Measurements from ENCODE around the gene ARHGAP22.

The ARHGAP22 gene

DNA sequence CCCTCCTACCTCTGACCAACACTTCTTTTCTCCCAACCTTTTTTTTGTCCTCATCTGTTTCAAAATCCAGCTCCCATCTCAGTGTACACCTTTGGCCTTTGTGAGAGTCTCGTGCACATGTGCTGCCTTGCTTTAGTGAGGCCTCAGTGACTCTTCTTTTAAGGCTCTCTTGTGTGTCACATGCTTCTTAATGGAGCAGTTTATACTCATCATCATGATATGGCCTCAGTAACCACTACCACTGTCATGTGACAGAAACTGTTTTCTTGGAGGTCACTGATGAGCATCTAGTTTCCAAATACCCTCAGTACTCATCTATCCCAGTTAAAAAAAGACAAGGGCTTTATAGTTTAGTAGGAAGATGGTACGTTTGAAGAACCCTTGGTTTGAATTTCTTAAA is 8.1 kb upstream of the ARHGAP22 start:
- H3K36me3 ChIP-seq (replicated peaks; ENCODE audit: insufficient read depth, low read length), result no peaks in the 10 kb centered on the region
- TF ChIP-seq EZH2 (optimal IDR thresholded peaks at IDR 0.05; ENCODE audit: low read depth, low read length) (no peak), EZH2phosphoT487 (IDR thresholded peaks at IDR 0.05; ENCODE audit: low read length) (no peak)
- TF ChIP-seq, protein P1, sequence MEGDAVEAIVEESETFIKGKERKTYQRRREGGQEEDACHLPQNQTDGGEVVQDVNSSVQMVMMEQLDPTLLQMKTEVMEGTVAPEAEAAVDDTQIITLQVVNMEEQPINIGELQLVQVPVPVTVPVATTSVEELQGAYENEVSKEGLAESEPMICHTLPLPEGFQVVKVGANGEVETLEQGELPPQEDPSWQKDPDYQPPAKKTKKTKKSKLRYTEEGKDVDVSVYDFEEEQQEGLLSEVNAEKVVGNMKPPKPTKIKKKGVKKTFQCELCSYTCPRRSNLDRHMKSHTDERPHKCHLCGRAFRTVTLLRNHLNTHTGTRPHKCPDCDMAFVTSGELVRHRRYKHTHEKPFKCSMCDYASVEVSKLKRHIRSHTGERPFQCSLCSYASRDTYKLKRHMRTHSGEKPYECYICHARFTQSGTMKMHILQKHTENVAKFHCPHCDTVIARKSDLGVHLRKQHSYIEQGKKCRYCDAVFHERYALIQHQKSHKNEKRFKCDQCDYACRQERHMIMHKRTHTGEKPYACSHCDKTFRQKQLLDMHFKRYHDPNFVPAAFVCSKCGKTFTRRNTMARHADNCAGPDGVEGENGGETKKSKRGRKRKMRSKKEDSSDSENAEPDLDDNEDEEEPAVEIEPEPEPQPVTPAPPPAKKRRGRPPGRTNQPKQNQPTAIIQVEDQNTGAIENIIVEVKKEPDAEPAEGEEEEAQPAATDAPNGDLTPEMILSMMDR (IDR thresholded peaks at IDR 0.05; ENCODE audit: low read length), result no peak

DNA sequence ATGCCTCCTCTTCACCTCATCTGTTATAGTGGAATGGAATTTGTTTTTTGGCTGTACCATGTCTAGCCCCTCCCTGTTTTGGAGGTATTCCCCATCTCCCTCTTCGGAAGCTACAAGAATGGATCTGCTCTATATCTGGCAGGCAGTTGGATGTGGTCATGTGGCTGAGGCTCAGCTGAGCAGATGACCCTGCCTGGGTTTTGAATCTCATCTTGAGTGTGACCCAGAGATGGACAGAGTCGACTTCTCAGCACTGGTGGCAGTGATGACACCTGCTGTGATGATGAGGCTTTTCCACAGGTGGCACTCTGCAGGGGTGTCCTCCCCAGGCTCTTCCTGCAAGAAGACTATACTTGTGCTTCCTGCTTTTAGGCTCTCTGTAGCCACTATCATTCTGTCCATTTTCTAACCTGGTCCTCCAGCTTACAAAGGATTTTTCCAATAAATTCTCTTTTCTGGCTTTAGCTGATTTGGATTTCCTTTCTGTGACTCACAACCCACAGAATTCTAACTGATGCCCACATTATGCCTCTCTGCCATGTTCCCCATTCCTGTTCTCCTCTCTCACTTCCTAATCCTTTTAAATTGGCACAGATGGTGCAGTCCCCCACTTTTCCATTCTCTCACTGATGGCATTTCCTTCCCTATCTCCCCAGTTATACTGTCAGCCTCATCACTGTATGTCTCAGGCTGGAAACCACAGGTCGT is 7.5 kb upstream of the ARHGAP22 start:
- Histone ChIP-seq H3K9ac (ENCODE audit: low read length) (no peak overlapping the region), H2AFZ (ENCODE audit: low read length) (no peak overlapping the region), H3F3A (ENCODE audit: insufficient read depth, low read length) (peaks cover 11% of the 10 kb centered on the region), H3K4me1 (ENCODE audit: low read length) (peaks cover 39% of the 10 kb centered on the region), H3K9me3 (replicated peaks; ENCODE audit: insufficient read depth, low read length) (no peaks in the 10 kb centered on the region), H3K79me2 (ENCODE audit: low read length) (no peaks in the 10 kb centered on the region), H3K36me3 (replicated peaks; ENCODE audit: insufficient read depth, low read length) (no peaks in the 10 kb centered on the region), H4K20me1 (ENCODE audit: insufficient read depth, low read length) (no peaks in the 10 kb centered on the region), H3K4me2 (ENCODE audit: low read depth, low read length) (0 out of 2 replicates have a peak overlapping the region, but pooled peaks have one; percentile 9), H3K27me3 (replicated peaks; ENCODE audit: insufficient read depth, low read length) (no peaks in the 10 kb centered on the region), H3K4me3 (ENCODE audit: low read length) (no peak overlapping the region), H3K27ac (ENCODE audit: low read length) (peak overlapping the region; percentile 3; the same call in 1 of the 2 replicates), H3K9me2 (replicated peaks; ENCODE audit: insufficient read depth, low read length) (no peaks in the 10 kb centered on the region)
- TF ChIP-seq EZH2phosphoT487 (IDR thresholded peaks at IDR 0.05; ENCODE audit: low read length) (no peak), EZH2 (optimal IDR thresholded peaks at IDR 0.05; ENCODE audit: low read depth, low read length) (no peak)
- TF ChIP-seq, protein P1 (IDR thresholded peaks at IDR 0.05; ENCODE audit: low read length), result peak; percentile 11; the same call in 1 of the 2 replicates
- DNase-seq, result peak; percentile 16

More for the DNA sequence above, 8.1 kb upstream of the ARHGAP22 start:
- Histone ChIP-seq H3F3A (ENCODE audit: insufficient read depth, low read length) (peaks cover 11% of the 10 kb centered on the region), H2AFZ (ENCODE audit: low read length) (no peak overlapping the region), H3K4me2 (ENCODE audit: low read depth, low read length) (peak overlapping the region; percentile 9; the same call in 1 of the 2 replicates), H4K20me1 (ENCODE audit: insufficient read depth, low read length) (no peaks in the 10 kb centered on the region), H3K9me2 (replicated peaks; ENCODE audit: insufficient read depth, low read length) (no peaks in the 10 kb centered on the region), H3K79me2 (ENCODE audit: low read length) (no peaks in the 10 kb centered on the region), H3K27me3 (replicated peaks; ENCODE audit: insufficient read depth, low read length) (no peaks in the 10 kb centered on the region), H3K27ac (ENCODE audit: low read length) (no peak overlapping the region; the same call in 1 of the 2 replicates), H3K9me3 (replicated peaks; ENCODE audit: insufficient read depth, low read length) (no peaks in the 10 kb centered on the region), H3K4me1 (ENCODE audit: low read length) (peaks cover 36% of the 10 kb centered on the region), H3K4me3 (ENCODE audit: low read length) (no peak overlapping the region), H3K9ac (ENCODE audit: low read length) (no peak overlapping the region)
- DNase-seq, result peak; percentile 21

DNA sequence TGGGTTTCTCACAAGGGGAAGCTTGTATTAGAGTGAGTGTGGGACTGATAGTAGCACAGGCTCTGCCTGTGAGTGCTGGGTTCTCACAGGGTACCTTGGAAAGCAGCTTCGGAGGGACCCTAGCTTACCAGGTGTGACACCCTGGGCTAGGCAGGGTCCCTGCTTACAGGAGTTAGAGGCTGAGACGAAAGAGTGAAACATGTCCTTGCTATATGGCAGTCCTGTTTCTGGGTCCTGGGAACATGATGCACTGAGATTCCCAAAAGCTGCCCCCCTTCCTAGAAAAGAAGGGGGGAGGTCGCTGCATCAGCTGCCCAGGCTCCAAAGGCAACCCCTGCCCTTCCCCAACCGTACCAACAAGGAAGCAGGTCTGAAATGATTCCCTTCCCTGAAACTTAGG is 6.3 kb upstream of the ARHGAP22 start:
- no peaks in the 10 kb centered on the region for H3K27me3 ChIP-seq (replicated peaks; ENCODE audit: insufficient read depth, low read length)
- H4K20me1 ChIP-seq (ENCODE audit: insufficient read depth, low read length), result no peaks in the 10 kb centered on the region
- no peak overlapping the region for H3K4me2 ChIP-seq (ENCODE audit: low read depth, low read length)
- no peak overlapping the region for H3K4me3 ChIP-seq (ENCODE audit: low read length)
- peaks cover 39% of the 10 kb centered on the region for H3K4me1 ChIP-seq (ENCODE audit: low read length)
- no peak overlapping the region for H2AFZ ChIP-seq (ENCODE audit: low read length)
- H3K79me2 ChIP-seq (ENCODE audit: low read length), result no peaks in the 10 kb centered on the region
- H3K27ac ChIP-seq (ENCODE audit: low read length), result no peak overlapping the region
- TF ChIP-seq, protein P1 (IDR thresholded peaks at IDR 0.05; ENCODE audit: low read length), result no peak
- no peak for TF ChIP-seq EZH2phosphoT487 (IDR thresholded peaks at IDR 0.05; ENCODE audit: low read length)
- no peak for TF ChIP-seq EZH2 (optimal IDR thresholded peaks at IDR 0.05; ENCODE audit: low read depth, low read length)
- no peak for DNase-seq
- H3F3A ChIP-seq (ENCODE audit: insufficient read depth, low read length), result peaks cover 11% of the 10 kb centered on the region
- no peaks in the 10 kb centered on the region for H3K36me3 ChIP-seq (replicated peaks; ENCODE audit: insufficient read depth, low read length)
- no peaks in the 10 kb centered on the region for H3K9me3 ChIP-seq (replicated peaks; ENCODE audit: insufficient read depth, low read length)
- no peaks in the 10 kb centered on the region for H3K9me2 ChIP-seq (replicated peaks; ENCODE audit: insufficient read depth, low read length)
- H3K9ac ChIP-seq (ENCODE audit: low read length), result no peak overlapping the region

All from MM.1S (cell line).